WTC11 (cell line): Measurements from ENCODE around the gene TSSK2.

Source experiments
- ATF1 ChIP-seq: sonication (generic); formaldehyde crosslinking; IDR thresholded peaks from 2 replicates; pipeline ENCODE4 v1.8.1; 2023; ENCODE audit warnings: mild to moderate bottlenecking, moderate library complexity, missing genetic modification reagents
- ATF2 ChIP-seq: sonication (generic); formaldehyde crosslinking; IDR thresholded peaks from 2 replicates; pipeline ENCODE4 v1.8.1; 2022; ENCODE audit warnings: low read depth, missing genetic modification reagents, borderline replicate concordance
- CTCF ChIP-seq: fragments of 200-600 bp; IDR thresholded peaks from 2 replicates; pipeline ENCODE4 v1.8.0; 2022; ENCODE audit warnings: antibody characterized with exemption
- E2F5 ChIP-seq: sonication (generic); formaldehyde crosslinking; IDR thresholded peaks from 2 replicates; pipeline ENCODE4 v1.8.1; 2022; ENCODE audit warnings: mild to moderate bottlenecking, moderate library complexity, missing genetic modification reagents
- MAX ChIP-seq: sonication (generic); formaldehyde crosslinking; IDR thresholded peaks from 2 replicates; pipeline ENCODE4 v1.8.0; 2022; ENCODE audit warnings: mild to moderate bottlenecking, missing genetic modification reagents
- MLX ChIP-seq: sonication (generic); formaldehyde crosslinking; IDR thresholded peaks from 2 replicates; pipeline ENCODE4 v1.8.1; 2023; ENCODE audit warnings: mild to moderate bottlenecking, missing genetic modification reagents, moderate library complexity
- NFE2L1 ChIP-seq: sonication (generic); formaldehyde crosslinking; IDR thresholded peaks from 2 replicates; pipeline ENCODE4 v1.8.1; 2023; ENCODE audit warnings: missing genetic modification reagents
- PREB ChIP-seq: sonication (generic); formaldehyde crosslinking; IDR thresholded peaks from 2 replicates; pipeline ENCODE4 v1.8.1; 2022; ENCODE audit warnings: mild to moderate bottlenecking, missing genetic modification reagents, moderate library complexity, borderline replicate concordance
- ZNF263 ChIP-seq: sonication (generic); formaldehyde crosslinking; IDR thresholded peaks from 2 replicates; pipeline ENCODE4 v1.8.1; 2022; ENCODE audit warnings: low read depth, mild to moderate bottlenecking, moderate library complexity, missing genetic modification reagents
- ZNF512 ChIP-seq: sonication (generic); formaldehyde crosslinking; IDR thresholded peaks from 2 replicates; pipeline ENCODE4 v1.8.1; 2022; ENCODE audit warnings: missing genetic modification reagents, borderline replicate concordance

- TF ChIP-seq ATF2 (CRISPR knock-in tag) (no peak), MAX (CRISPR knock-in tag) (no peak), ZNF263 (CRISPR knock-in tag) (no peak), ATF1 (CRISPR knock-in tag) (no peak), ZNF512 (CRISPR knock-in tag) (no peak), NFE2L1 (CRISPR knock-in tag) (no peak), CTCF (no peak), E2F5 (CRISPR knock-in tag) (no peak), MLX (no peak), PREB (CRISPR knock-in tag) (no peak)
Observed at GRCh38 chr22:19173047-19174035, 42.2 kb downstream of the TSSK2 start.
